Bronchus fibroblast of lung (primary cell): ENCODE measurements around the gene ACSBG1. TPM values are rescaled to one million over a fixed set of nuclear protein-coding genes. Genes with fewer than 3 reads are reported as not detected.

ENCODE experiments used
- total RNA-seq: library from RNA; depleted of rRNA; stranded (reverse); fragments of >200 nt; gene quantifications from 2 replicates; pipeline ENCODE4 v1.2.3, GENCODE V29; 2015

ACSBG1 gene
- not detected in 2 replicates for total RNA-seq

GRCh38 chr15:78234515-78235040 lies at the start of gene ACSBG1:
Gene ACSBG1, minus strand, starts transcription at chr15:78234565. Its CDS starts 64 bp downstream, at chr15:78234501.

GRCh38 chr15:78264304-78265136 lies 30.2 kb upstream of the ACSBG1 start, which contains the start of gene DNAJA4:
Gene DNAJA4, plus strand, starts transcription at chr15:78264562. Its CDS starts 202 bp downstream, at chr15:78264764.

GRCh38 chr15:78149068-78149804 lies 85.1 kb downstream of the ACSBG1 start, which contains the start of gene IDH3A:
Gene IDH3A, plus strand, starts transcription at chr15:78149362. Its CDS starts 42 bp downstream, at chr15:78149404.

GRCh38 chr15:78131295-78132061 lies 102.9 kb downstream of the ACSBG1 start, which contains the start of gene CIB2:
Gene CIB2, minus strand, starts transcription at chr15:78131445. Its CDS starts 230 bp downstream, at chr15:78131215.

Other genes with a start within 250 kb of the ACSBG1 start
- gene TBC1D2B, start 156.9 kb downstream of the ACSBG1 start, total RNA-seq, result 12.9 and 13.4 TPM in 2 replicates
- gene SH2D7, start 142.0 kb downstream of the ACSBG1 start, total RNA-seq, result not detected in 2 replicates
- 2.2 and 2.8 TPM in 2 replicates for gene CIB2, start 103.1 kb downstream of the ACSBG1 start, total RNA-seq
- gene IDH3A, start 85.2 kb downstream of the ACSBG1 start, total RNA-seq, result 33.6 and 36.9 TPM in 2 replicates
- gene DNAJA4, start 30.0 kb upstream of the ACSBG1 start, total RNA-seq, result 2.0 and 2.4 TPM in 2 replicates
- 56.9 and 66.1 TPM in 2 replicates for gene SKIC8, start 65.0 kb upstream of the ACSBG1 start, total RNA-seq
- not detected in 2 replicates for gene CRABP1, start 105.8 kb upstream of the ACSBG1 start, total RNA-seq
- gene IREB2, start 203.7 kb upstream of the ACSBG1 start, total RNA-seq, result 7.9 and 9.2 TPM in 2 replicates